NCI-H128 (cell line): Measurements from ENCODE around the gene SCAANT1.

Source experiments
- DNase-seq: peaks from one replicate; lab custom pipeline; 2025; ENCODE audit not compliant: unreplicated experiment; lab: John Stamatoyannopoulos, UW

SCAANT1 gene

GRCh38 chr3:63934041-63934866 lies 22.1 kb upstream of the SCAANT1 start:
- no peak for DNase-seq

GRCh38 chr3:63933459-63933858 lies 21.3 kb upstream of the SCAANT1 start:
- no peak for DNase-seq

DNA sequence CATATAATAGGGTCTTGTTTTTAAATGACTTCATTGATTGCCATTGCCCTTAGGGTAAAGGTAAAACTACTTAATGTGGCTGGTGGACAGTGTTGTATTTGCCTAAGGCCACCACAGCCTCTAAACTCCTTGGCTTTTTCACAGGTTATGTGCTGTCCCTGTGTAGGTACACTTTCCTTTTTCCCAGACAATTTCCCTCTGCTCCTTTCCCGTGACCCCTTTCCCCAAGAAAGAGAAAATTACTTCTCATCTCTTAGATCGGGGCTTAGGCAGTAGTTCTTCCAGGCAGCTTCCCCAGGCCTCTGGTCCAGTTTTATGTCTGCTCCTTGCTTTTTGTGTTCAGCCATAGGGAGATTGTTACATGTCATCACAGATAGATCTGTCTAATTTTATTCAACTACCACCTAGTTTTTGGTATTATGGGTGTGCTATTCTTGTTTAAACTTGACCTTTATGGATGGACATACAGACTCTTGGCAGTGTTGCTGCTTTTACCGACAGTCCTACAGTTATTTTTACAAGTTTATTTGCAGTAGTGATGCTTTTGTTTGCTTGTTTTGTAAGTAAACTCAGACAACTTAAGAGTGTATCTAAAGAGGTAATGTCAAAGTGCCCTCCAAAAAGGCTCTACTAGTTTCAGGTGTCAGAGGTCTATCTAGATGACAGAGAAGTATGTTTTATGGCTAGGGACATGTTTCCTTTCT lies 20.5 kb upstream of the SCAANT1 start:
- no peak for DNase-seq

- DNase-seq, result no peak
These were observed 19.1 kb upstream of the SCAANT1 start for GRCh38 chr3:63931290-63931689.

- no peak for DNase-seq
These were observed 15.5 kb upstream of the SCAANT1 start for GRCh38 chr3:63927422-63928280.

GRCh38 chr3:63926309-63926708 lies 14.1 kb upstream of the SCAANT1 start:
- no peak for DNase-seq

DNA sequence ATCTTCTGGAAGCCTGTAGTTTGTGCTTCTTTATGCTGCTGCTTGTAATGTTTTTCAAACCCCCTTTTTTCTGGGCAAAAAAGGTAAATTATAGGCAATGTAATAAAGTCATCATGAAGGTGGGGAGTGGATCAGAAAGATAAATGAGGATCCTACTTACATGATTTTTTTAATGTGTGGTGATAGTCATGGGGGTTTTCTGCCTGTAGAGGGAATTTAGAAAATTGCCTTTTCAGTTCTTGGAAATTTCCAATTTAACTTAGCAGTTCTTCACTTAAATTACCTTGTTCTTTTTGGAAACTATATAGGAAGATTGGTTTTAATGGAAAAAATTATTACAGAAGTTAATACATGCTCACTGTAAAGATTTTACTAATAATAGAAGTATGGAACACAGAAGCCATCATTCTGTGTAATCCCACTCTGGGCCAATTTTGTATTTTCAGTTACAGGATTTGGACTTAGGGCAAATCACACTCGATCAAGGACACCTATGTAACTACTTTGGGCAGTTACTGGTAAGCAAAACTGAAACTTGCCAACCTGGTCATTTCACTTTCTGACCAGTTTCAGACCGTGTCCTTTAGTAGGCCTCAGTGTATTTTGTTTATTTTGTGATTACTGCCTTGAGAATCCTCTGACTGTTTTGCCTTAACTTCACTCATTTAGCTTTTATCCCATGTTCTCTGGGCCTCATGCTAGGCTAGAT lies 10.5 kb upstream of the SCAANT1 start:
- no peak for DNase-seq

- no peak for DNase-seq
These were observed 9.7 kb upstream of the SCAANT1 start for GRCh38 chr3:63921741-63922482.

GRCh38 chr3:63920001-63920400 lies 7.8 kb upstream of the SCAANT1 start:
- no peak for DNase-seq

DNA sequence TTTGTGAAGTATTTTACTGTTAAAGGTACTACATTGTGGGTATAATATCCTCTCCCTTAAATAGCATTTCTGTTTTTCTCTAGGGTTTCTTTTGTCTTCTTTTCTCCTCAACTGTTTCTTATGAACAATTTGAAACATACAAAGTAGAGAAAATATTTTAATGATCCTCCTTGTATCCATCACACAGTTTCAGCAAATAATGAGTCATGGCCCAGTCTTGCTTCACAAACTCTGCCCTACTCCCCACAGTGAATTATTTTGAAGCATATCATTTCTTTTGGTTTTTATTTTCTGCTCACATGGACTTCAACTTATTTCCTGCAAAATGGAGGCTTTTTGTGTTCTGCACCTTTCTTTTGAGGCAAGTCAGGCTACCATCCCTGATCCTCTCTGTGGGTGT lies 6.1 kb upstream of the SCAANT1 start:
- no peak for DNase-seq

GRCh38 chr3:63914312-63914711 lies 2.1 kb upstream of the SCAANT1 start:
- DNase-seq, result no peak

DNA sequence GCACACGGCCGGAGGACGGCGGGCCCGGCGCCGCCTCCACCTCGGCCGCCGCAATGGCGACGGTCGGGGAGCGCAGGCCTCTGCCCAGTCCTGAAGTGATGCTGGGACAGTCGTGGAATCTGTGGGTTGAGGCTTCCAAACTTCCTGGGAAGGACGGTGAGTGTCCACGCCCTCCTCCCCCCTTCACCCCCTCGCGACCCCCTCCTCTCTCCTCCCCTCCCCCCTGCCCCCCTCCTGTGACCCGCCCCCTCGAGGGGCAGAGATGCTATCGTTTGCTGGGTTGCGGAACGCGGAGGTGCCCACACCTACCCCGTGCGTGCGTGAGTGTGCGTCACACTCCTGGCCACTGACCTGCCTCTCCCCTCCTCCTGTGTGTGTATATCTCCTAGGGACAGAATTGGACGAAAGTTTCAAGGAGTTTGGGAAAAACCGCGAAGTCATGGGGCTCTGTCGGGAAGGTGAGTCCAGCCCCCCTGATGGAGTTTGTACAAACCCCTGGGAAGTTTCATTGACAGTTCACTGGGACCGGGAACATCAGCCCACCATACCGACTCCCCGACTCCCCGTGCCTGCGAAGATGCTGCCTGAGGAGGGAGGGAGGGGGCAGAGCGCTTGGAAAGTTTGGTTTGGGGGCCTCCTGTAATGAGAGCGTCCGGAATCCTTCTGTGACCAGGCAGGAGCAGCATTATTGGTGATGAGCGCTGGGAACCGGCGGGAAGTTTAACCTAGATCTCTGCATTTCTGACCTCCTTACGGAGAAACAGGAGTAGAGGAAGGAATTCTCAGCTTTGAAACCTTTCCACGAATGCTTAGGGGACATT lies 795 bp upstream of the SCAANT1 start:
- DNase-seq, result no peak

DNA sequence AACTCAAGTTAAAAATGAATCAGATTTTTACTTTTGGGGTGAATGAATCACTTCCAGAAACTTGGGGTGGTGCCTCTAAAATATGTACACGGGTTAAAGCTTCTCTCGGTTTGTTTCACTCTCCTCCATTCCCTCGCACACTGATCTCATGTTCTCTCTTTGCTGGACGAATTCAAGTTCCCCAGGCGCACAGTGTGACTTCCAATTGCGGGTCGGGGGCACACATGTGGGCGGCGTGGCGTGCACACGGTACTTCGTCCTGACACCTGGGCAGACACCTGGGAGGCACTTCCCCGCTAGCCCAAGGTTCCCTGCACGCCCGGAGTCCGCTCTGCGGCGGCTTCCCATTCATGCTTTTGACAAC lies 692 bp downstream of the SCAANT1 start:
- DNase-seq, result no peak

GRCh38 chr3:63910891-63911290 lies 1.3 kb downstream of the SCAANT1 start:
- no peak for DNase-seq

DNA sequence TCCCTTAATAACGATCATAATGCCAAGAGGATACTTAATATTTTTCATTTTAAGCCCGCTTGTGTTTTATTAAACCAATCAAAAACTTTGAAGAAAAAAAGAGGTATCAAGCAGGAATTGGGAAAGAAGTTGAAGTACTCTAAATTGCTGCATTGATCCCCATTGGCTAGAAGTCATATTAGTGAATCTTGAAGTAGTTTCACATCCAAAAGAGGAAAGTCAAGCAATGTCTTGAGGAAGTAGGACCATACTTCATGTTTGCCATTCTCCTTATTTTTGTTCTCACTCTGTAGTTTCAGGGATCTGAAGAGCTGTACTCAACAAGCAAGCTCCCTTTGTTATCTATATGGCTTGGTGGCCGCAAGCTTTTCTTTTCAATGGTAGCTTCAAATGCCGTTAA lies 2.2 kb downstream of the SCAANT1 start:
- DNase-seq, result no peak

DNA sequence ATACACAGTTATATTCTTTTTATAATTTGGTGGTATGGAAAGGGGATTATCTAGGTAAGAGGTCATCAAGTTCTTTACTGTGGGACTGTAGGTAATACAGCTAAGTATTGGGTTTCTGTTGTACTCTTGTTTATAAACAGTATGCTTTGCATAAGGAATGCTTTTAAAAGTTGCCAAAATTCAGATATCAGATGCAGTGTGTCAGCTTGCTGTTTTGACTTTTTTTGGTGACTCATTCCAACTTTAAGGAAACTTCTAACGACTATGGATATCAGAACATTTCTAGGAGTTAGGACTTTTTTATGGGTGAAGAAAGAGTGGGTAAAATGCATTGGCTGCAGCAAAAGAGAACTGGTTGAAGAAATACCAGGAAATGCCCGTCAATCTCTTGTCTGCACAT lies 2.8 kb downstream of the SCAANT1 start:
- no peak for DNase-seq

DNA sequence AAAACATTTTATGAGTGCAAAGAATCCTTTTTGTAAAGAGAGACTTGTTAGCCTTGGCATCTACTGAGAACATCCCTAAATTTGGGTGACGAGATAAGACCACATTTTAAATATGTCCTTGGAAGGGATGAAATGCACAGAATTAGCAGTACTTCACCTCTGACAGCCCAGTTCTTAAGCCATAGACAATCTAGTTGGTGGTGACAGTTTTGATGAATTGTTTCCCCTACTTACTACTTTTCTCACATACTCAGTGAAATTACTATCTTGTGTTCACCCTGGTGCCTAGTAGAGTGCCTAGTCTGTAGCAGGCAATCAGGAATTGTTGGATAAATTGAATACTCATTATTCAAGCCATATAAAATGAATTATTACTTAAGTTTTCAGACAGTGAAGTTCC lies 3.4 kb downstream of the SCAANT1 start:
- DNase-seq, result no peak

GRCh38 chr3:63908081-63908736 lies 4.0 kb downstream of the SCAANT1 start:
- no peak for DNase-seq
